NCI-H748 (cell line): ENCODE measurements around the gene SRMS.
"Not testable (repeated sequence)": the region's sequence is repeated elsewhere in the genome, so short reads cannot be mapped to it uniquely, and the experiment has no call there.

ENCODE experiments used
- DNase-seq: peaks from one replicate; lab custom pipeline; 2025; ENCODE audit not compliant: unreplicated experiment; lab: John Stamatoyannopoulos, UW

The SRMS gene

DNA sequence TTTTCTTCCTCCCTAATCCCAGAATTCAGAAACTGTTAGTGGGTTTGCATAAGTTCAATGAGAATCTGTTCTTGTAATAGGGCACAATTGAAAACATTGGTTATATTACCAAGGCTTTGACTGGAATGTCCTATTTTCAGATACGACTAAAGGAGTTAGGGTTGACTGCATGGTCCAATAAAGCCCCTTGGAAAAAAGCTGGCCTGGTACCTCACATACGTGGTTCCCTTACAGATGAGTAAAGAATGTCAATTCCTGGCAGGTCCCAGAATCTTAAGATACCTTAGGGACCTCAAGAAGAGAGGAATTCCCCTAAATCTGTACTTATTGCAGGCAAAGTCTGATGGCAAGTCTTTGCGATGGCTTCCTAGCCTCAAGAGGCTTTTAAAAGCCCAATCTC lies 22.4 kb downstream of the SRMS start:
- DNase-seq = no peak

- no peak for DNase-seq
These were observed 24.5 kb downstream of the SRMS start for GRCh38 chr20:63522981-63523611.

GRCh38 chr20:63522091-63522868 lies 25.3 kb downstream of the SRMS start:
- DNase-seq = no peak

DNA sequence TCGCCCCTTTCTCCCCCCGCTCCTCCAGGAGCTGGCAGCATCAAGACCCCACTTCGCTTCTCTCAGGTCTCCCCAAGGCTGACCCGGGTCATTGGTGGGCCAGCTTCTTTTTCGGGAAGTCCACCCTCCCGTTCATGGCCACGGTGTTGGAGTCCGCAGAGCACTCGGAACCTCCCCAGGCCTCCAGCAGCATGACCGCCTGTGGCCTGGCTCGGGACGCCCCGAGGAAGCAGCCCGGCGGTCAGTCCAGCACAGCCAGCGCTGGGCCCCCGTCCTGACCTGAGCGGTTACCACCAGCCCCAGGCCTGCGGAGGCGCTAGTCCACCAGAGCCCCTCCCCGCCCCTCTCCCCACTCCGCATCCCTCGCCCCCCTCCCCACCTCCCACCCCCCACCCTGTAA lies 25.9 kb downstream of the SRMS start:
- no peak for DNase-seq

- DNase-seq = peak; percentile 82
These were observed 26.5 kb downstream of the SRMS start for GRCh38 chr20:63520934-63521601.

GRCh38 chr20:63520504-63520933 lies 27.0 kb downstream of the SRMS start, which contains the start of gene PPDPF:
Gene PPDPF (plus strand): TSS chr20:63520765. CDS start chr20:63521309, 544 bp downstream.
- peak; percentile 74 for DNase-seq

DNA sequence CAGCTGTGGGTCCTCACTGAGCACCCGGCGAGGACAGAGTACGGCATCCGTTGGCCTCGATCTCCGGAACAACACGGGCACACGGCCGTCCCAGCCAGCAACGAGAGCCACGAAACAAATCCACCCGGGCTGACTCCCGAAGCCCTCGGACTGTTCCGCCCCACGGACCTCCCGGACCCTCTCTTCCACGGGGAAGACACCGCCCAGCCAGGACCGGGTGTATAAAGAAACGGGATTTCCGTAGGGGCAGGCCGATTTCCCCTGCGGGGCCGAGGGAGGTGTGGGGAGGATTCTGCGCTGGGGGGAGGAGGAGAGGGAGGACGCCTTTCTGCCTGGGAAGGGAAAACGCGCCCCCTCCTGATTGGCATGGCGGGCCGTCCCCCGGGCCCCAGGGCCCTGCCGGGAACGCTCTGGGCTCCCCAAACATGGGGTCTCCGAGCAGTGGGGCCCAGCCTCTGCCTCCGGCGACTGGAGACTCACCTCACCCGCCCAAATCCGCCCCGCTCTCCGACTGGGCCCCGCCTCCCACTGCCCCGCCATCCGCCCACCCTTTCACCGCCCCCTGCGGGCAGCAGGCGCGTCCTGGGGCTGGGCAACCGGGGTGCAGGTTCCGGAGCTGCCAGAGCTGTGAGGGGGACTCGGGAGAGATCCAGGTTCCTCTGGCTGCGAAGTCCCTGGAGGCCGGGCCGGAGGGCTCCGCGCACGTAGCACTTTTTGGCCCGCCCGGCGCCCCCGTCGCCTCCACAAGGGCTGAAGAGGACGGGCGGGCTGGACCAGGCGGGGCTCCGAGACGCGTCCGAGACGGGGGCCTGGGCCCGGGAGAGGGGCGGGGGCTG lies 27.7 kb downstream of the SRMS start:
- DNase-seq = peak; percentile 57

- no peak for DNase-seq
These were observed 28.4 kb downstream of the SRMS start for GRCh38 chr20:63518946-63519667.

DNA sequence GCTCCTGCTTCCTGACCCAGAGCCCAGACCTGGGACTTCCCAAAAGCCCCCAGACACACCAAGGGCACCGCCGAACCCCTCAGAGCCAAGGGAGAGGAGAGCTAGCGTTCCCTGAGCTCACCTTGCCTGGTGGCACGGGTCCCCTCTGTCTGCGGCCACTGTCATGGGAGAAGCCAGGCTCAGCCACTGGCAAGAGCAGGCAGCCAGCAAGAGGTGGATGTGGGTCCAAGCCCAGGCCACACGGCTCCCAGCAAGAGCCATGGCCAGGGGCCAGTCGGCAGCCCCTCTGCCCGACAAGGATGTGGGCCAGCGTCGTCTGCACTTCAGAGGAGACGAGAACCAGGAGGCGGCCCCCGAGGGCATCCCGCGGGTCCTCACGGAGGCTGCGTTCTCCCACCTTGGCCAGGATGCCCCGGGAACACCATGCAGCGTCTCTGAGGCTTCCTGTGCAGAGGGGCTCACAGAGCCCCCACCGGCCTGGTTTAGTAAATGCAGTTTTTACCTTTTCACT lies 29.1 kb downstream of the SRMS start:
- no peak for DNase-seq

GRCh38 chr20:63517376-63518309 lies 29.9 kb downstream of the SRMS start:
- no peak for DNase-seq

- DNase-seq = not testable (repeated sequence)
These were observed 33.0 kb downstream of the SRMS start for GRCh38 chr20:63514520-63514919.

GRCh38 chr20:63513207-63513606 lies 34.3 kb downstream of the SRMS start:
- no peak for DNase-seq

GRCh38 chr20:63509088-63509564 lies 38.4 kb downstream of the SRMS start:
- DNase-seq = no peak

DNA sequence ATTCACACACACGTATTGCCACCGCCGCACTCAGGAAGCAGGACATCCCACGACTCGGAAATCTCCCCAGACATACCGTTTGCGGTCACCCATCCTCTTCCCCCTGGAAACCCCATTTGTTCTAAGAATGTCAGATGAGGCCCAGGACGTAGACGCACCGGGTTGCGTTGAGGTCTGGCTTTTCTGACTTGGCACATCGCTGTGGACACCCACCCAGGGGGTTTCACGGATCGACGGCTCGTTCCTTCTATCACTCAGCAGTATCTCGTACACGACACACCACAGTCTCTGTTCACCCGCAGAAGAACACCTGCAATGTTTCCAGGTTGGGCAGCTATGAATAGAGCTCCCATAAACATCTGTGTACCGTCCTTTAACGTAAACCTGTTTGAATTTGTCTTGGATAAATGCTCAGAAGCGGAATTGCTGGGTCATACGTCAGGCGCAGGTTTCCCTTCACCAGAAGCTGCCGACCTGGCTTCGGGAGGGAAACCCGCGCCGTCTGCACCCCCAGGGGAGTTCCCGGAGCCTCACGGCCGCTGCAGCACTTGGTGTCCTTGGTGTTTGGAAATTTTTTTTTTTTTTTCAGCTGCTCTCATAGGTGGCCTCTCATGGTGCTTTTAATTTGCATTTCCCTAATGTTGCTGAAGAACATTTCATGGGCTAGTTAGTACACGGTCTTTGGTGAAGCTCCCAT lies 39.3 kb downstream of the SRMS start:
- DNase-seq = no peak

- DNase-seq = no peak
These were observed 40.3 kb downstream of the SRMS start for GRCh38 chr20:63507083-63507743.

DNA sequence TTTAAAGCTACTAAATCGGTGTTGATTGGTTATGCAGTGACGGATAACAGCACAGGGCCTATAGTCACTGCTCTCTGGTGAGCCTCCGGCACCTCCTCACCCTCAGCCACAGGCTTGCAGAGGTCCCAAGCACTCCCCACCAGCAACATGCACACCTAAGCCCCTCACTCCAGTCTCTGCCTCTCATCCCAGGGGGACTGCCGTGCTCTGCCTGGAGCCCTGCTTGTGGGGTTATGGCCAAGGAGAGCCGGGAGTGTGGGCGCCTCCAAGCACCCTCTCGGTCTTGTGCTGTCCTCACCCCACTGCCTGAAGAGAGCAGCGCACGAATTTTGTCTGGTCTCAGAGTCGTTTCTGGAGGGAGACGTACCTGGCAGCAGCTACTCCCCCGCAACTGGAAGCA lies 41.8 kb downstream of the SRMS start:
- no peak for DNase-seq

GRCh38 chr20:63505281-63505680 lies 42.3 kb downstream of the SRMS start:
- DNase-seq = no peak

DNA sequence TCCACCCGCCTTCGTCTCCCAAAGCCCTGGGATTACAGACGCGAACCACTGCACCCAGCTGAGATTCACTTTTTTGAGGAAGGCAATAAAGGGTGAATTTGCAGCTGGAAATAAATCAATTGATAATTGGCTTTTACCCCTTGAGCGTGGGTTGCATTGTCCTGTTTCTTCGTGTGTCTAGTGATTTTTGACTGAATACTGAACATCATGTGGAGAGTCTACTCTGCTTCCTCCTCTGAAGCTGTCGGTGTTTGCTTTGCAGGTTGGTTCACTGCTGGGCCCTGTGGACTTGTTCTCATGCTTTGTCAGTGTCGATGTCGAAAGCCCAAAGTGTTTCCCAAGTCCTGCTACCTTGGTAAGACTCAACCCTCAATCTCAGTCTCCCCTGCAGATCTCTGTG lies 42.9 kb downstream of the SRMS start:
- no peak for DNase-seq
